H1 (cell line): ENCODE measurements around the gene PLCL1. TPM values are rescaled to one million over a fixed set of nuclear protein-coding genes. Genes with fewer than 3 reads are reported as not detected.

Source experiments
- CTCF ChIA-PET: fragments of 300-600 bp; sonication (Branson Sonifier 250); formaldehyde crosslinking; loops from one replicate; lab custom pipeline; 2021; ENCODE audit not compliant: partially characterized antibody; lab: Charles Lee
- POLR2A ChIA-PET: fragments of 300-600 bp; sonication (Branson Sonifier 250); formaldehyde crosslinking; loops from one replicate; lab custom pipeline; 2021; ENCODE audit warnings: inconsistent platforms; ENCODE audit not compliant: partially characterized antibody; lab: Charles Lee
- DNase-seq, 2 experiments: peaks; one replicate each; pipeline versions ENCODE4 v3.0.0 to v3.0.0-alpha.2; 2010 to 2022; ENCODE audit warnings: low spot score in 2 of 2, low read depth in 1 of 2, mixed read lengths in 1 of 2
- FAIRE-seq: peaks from 2 replicates; lab custom pipeline; 2011; peaks lifted over from hg19 to GRCh38; lab: Jason Lieb, UNC
- H2AFZ ChIP-seq: 2 replicates; pipeline ENCODE4 v1.8.1; 2012; ENCODE audit warnings: low read length, inconsistent platforms
- H2AK5ac ChIP-seq: 2 replicates; pipeline ENCODE4 v1.6.1; 2013; ENCODE audit warnings: low read depth, low read length
- H2BK120ac ChIP-seq: replicated peaks from 2 replicates; pipeline ENCODE3; 2013; ENCODE audit warnings: low read depth, low read length, inconsistent platforms
- H2BK12ac ChIP-seq: 2 replicates; pipeline ENCODE4 v1.6.1; 2013; ENCODE audit warnings: low read depth, low read length
- H2BK15ac ChIP-seq: 2 replicates; pipeline ENCODE4 v1.6.1; 2013; ENCODE audit warnings: low read length
- H2BK20ac ChIP-seq: 2 replicates; pipeline ENCODE4 v1.6.1; 2013; ENCODE audit warnings: low read length
- H2BK5ac ChIP-seq: 2 replicates; pipeline ENCODE4 v1.6.1; 2013; ENCODE audit warnings: low read depth, low read length
- H3K14ac ChIP-seq: 2 replicates; pipeline ENCODE4 v1.6.1; 2013; ENCODE audit warnings: inconsistent platforms; ENCODE audit not compliant: insufficient read length
- H3K18ac ChIP-seq: 2 replicates; pipeline ENCODE4 v1.6.1; 2013; ENCODE audit warnings: low read length; ENCODE audit errors: extremely low read depth
- H3K23ac ChIP-seq: 2 replicates; pipeline ENCODE4 v1.6.1; 2013; ENCODE audit warnings: inconsistent platforms; ENCODE audit not compliant: insufficient read length
- H3K23me2 ChIP-seq: 2 replicates; pipeline ENCODE4 v1.6.1; 2013; ENCODE audit warnings: low read depth, low read length
- H3K27ac ChIP-seq: 2 replicates; pipeline ENCODE4 v1.6.1; 2011; ENCODE audit warnings: low read depth, low read length, inconsistent platforms
- H3K27me3 ChIP-seq, 4 experiments: replicated peaks in 1 of 4; 1 replicate in 1 of 4; 2 replicates in 3 of 4; pipeline versions ENCODE4 v1.6.1 to v1.8.1; 2011 to 2013; ENCODE audit warnings: low read length in 3 of 4, mild to moderate bottlenecking in 3 of 4, inconsistent platforms in 2 of 4, mixed read lengths in 2 of 4, moderate library complexity in 1 of 4; ENCODE audit not compliant: control insufficient read depth in 3 of 4, insufficient read depth in 3 of 4; ENCODE audit errors: extremely low read depth in 1 of 4
- H3K36me3 ChIP-seq, 4 experiments: 2 replicates each; pipeline versions ENCODE4 v1.6.1 to v1.8.1; 2011 to 2013; ENCODE audit warnings: mild to moderate bottlenecking in 4 of 4, low read length in 3 of 4, moderate library complexity in 2 of 4, control low read depth in 1 of 4, inconsistent platforms in 1 of 4; ENCODE audit not compliant: insufficient read depth in 4 of 4, control insufficient read depth in 2 of 4
- H3K4ac ChIP-seq: replicated peaks from 2 replicates; pipeline ENCODE3; 2013; ENCODE audit warnings: low read length, low read depth, mixed read lengths, inconsistent platforms; ENCODE audit not compliant: insufficient read length
- H3K4me1 ChIP-seq, 4 experiments: replicated peaks in 1 of 4; 1 replicate in 1 of 4; 2 replicates in 3 of 4; pipeline versions ENCODE4 v1.6.1 to v1.8.1; 2011 to 2013; ENCODE audit warnings: low read length in 3 of 4, inconsistent platforms in 2 of 4, mixed read lengths in 1 of 4; ENCODE audit not compliant: insufficient read depth in 4 of 4, control insufficient read depth in 3 of 4
- H3K4me2 ChIP-seq, 2 experiments: 2 replicates each; pipeline versions ENCODE4 v1.6.1 to v1.8.1; 2011 to 2013; ENCODE audit warnings: low read depth in 2 of 2, low read length in 2 of 2, control low read depth in 1 of 2, inconsistent platforms in 1 of 2, mild to moderate bottlenecking in 1 of 2; ENCODE audit not compliant: insufficient read depth in 1 of 2
- H3K4me3 ChIP-seq, 4 experiments: fragments of 200-600, 300-600 bp in 1 of 4; sonication (generic), shearing (Covaris generic), sonication (Bioruptor Twin) in 1 of 4; 2 replicates each; pipeline versions ENCODE4 v1.5.1 to v1.8.1; 2011 to 2016; ENCODE audit warnings: low read length in 4 of 4, low read depth in 3 of 4, control low read depth in 2 of 4, inconsistent platforms in 2 of 4, mild to moderate bottlenecking in 2 of 4, mixed read lengths in 1 of 4, moderate library complexity in 1 of 4; ENCODE audit not compliant: insufficient read depth in 2 of 4; ENCODE audit errors: extremely low read depth in 1 of 4
- H3K56ac ChIP-seq: replicated peaks from 2 replicates; pipeline ENCODE3; 2013; ENCODE audit warnings: low read depth, mild to moderate bottlenecking, mixed read lengths, low read length, inconsistent platforms; ENCODE audit not compliant: insufficient read length
- H3K79me1 ChIP-seq: 2 replicates; pipeline ENCODE4 v1.6.1; 2013; ENCODE audit warnings: low read depth, low read length, control low read depth
- H3K79me2 ChIP-seq, 2 experiments: 2 replicates each; pipeline versions ENCODE4 v1.6.1 to v1.8.1; 2012 to 2013; ENCODE audit warnings: low read length in 2 of 2, mild to moderate bottlenecking in 2 of 2, inconsistent platforms in 1 of 2; ENCODE audit not compliant: insufficient read depth in 2 of 2, control insufficient read depth in 1 of 2
- H3K9ac ChIP-seq, 4 experiments: replicated peaks in 1 of 4; 1 replicate in 1 of 4; 2 replicates in 3 of 4; pipeline versions ENCODE4 v1.6.1 to v1.8.1; 2011 to 2013; ENCODE audit warnings: low read depth in 3 of 4, low read length in 3 of 4, control low read depth in 2 of 4, mild to moderate bottlenecking in 2 of 4, moderate library complexity in 2 of 4, inconsistent platforms in 1 of 4; ENCODE audit errors: extremely low read depth in 1 of 4
- H3K9me3 ChIP-seq, 2 experiments: 2 replicates each; pipeline versions ENCODE4 v1.6.1 to v1.8.1; 2012 to 2013; ENCODE audit warnings: mild to moderate bottlenecking in 2 of 2, moderate library complexity in 2 of 2, control low read depth in 1 of 2, inconsistent platforms in 1 of 2, low read depth in 1 of 2, low read length in 1 of 2, mixed read lengths in 1 of 2; ENCODE audit not compliant: insufficient read depth in 2 of 2
- H4K20me1 ChIP-seq, 2 experiments: replicated peaks in 1 of 2; 2 replicates each; pipeline versions ENCODE3 to v1.8.1; 2011 to 2013; ENCODE audit warnings: inconsistent platforms in 2 of 2, low read length in 2 of 2, mild to moderate bottlenecking in 1 of 2; ENCODE audit not compliant: insufficient read depth in 2 of 2, control insufficient read depth in 1 of 2
- H4K5ac ChIP-seq: 2 replicates; pipeline ENCODE4 v1.6.1; 2013; ENCODE audit warnings: low read length, low read depth, mixed read lengths, inconsistent platforms; ENCODE audit not compliant: insufficient read length
- H4K8ac ChIP-seq: 2 replicates; pipeline ENCODE4 v1.8.0; 2013; ENCODE audit warnings: mild to moderate bottlenecking, moderate library complexity, low read length, inconsistent platforms; ENCODE audit not compliant: insufficient read depth; ENCODE audit errors: extremely low read depth
- H4K91ac ChIP-seq: replicated peaks from 2 replicates; pipeline ENCODE3; 2013; ENCODE audit warnings: low read length, mixed read lengths, inconsistent platforms; ENCODE audit not compliant: insufficient read length
- BRCA1 ChIP-seq: IDR thresholded peaks from 2 replicates; pipeline ENCODE4 v1.6.1; 2012; ENCODE audit warnings: low read depth, low read length, improper control_type of control experiment
- CHD1 ChIP-seq: IDR thresholded peaks from 2 replicates; pipeline ENCODE4 v1.6.1; 2012; ENCODE audit warnings: low read depth, low read length, improper control_type of control experiment
- CTCF ChIP-seq, 3 experiments: IDR thresholded peaks; 1 replicate in 2 of 3; 2 replicates in 1 of 3; pipeline versions ENCODE4 v1.5.1 to v1.6.1; 2011; ENCODE audit warnings: low read length in 3 of 3, mild to moderate bottlenecking in 3 of 3, inconsistent platforms in 2 of 3, low read depth in 1 of 3, moderate library complexity in 1 of 3; ENCODE audit not compliant: insufficient read depth in 1 of 3; ENCODE audit errors: control extremely low read depth in 1 of 3
- FOSL1 ChIP-seq: IDR thresholded peaks from 2 replicates; pipeline ENCODE4 v1.6.1; 2011; ENCODE audit warnings: mild to moderate bottlenecking, low read depth, low read length, moderate library complexity; ENCODE audit not compliant: insufficient read depth
- HDAC2 ChIP-seq, 2 experiments: fragments of 300-600 bp in 1 of 2; sonication (generic) in 1 of 2; IDR thresholded peaks; 2 replicates each; pipeline ENCODE4 v1.6.1; 2011 to 2012; ENCODE audit warnings: low read depth in 2 of 2, low read length in 2 of 2, mild to moderate bottlenecking in 2 of 2, moderate library complexity in 2 of 2, borderline replicate concordance in 1 of 2, inconsistent platforms in 1 of 2
- HDAC6 ChIP-seq: IDR thresholded peaks from one replicate; pipeline ENCODE4 v1.7.1; 2012; ENCODE audit warnings: low read depth, mild to moderate bottlenecking, inconsistent platforms, low read length, moderate library complexity
- KDM5A ChIP-seq: fragments of 200-600 bp; IDR thresholded peaks from 2 replicates; pipeline ENCODE4 v1.7.1; 2012; ENCODE audit warnings: mild to moderate bottlenecking, low read length, inconsistent platforms, mixed read lengths
- POLR2A ChIP-seq, 2 experiments: IDR thresholded peaks; 1 replicate in 1 of 2; 2 replicates in 1 of 2; pipeline ENCODE4 v1.6.1; 2011; ENCODE audit warnings: low read depth in 2 of 2, low read length in 2 of 2, mild to moderate bottlenecking in 2 of 2; ENCODE audit errors: control extremely low read depth in 1 of 2
- RAD21 ChIP-seq, 2 experiments: IDR thresholded peaks in 1 of 2; conservative IDR thresholded peaks in 1 of 2; 2 replicates each; pipeline ENCODE4 v1.6.1; 2011; ENCODE audit warnings: low read depth in 2 of 2, low read length in 2 of 2, improper control_type of control experiment in 1 of 2, inconsistent platforms in 1 of 2, mild to moderate bottlenecking in 1 of 2, moderate library complexity in 1 of 2
- RNF2 ChIP-seq: fragments of 200-900, 300-1000 bp; sonication (generic); IDR thresholded peaks from 2 replicates; pipeline ENCODE4 v1.7.1; 2016; ENCODE audit warnings: borderline replicate concordance, low read depth, mild to moderate bottlenecking, antibody characterized with exemption, low read length; ENCODE audit not compliant: poor library complexity, severe bottlenecking; ENCODE audit errors: missing control alignments
- SRF ChIP-seq: IDR thresholded peaks from 2 replicates; pipeline ENCODE4 v1.6.1; 2011; ENCODE audit warnings: mild to moderate bottlenecking, low read depth, low read length, moderate library complexity
- SUZ12 ChIP-seq: fragments of 200-600 bp; sonication (generic); IDR thresholded peaks from 2 replicates; pipeline ENCODE4 v1.6.1; 2012; ENCODE audit warnings: mild to moderate bottlenecking, inconsistent platforms, low read length, moderate library complexity, mixed read lengths
- polyA plus RNA-seq, 7 experiments: library from polyadenylated mRNA; depleted of rRNA in 3 of 7; stranded (reverse) in 5 of 7; unstranded in 2 of 7; fragments of >200 nt in 5 of 7; fragments of 200-250 nt in 2 of 7; gene quantifications; 1 replicate in 5 of 7; 2 replicates in 1 of 7; 4 replicates in 1 of 7; pipeline versions ENCODE4 v1.2.1 to v1.2.3, GENCODE V29; 2011 to 2013; ENCODE audit warnings: missing spikeins in 2 of 7, mixed read lengths in 2 of 7
- total RNA-seq: library from RNA; stranded (reverse); fragmentation: NEBNext Ultra II Directional; extraction: Animal tissue kit (Norgen Biotek cat#: 25700); gene quantifications from 2 replicates; pipeline ENCODE4 v1.2.1, GENCODE V29; 2021

The PLCL1 gene
- total and polyA plus RNA-seq, 2 of the 8 experiments (the other 6 are each of a cell fraction or from before 2014, with no cell fraction given), result not detected

GRCh38 chr2:198162276-198162675 is 357.9 kb downstream of the PLCL1 start:
- no peak overlapping the region for H2BK20ac ChIP-seq
- peaks cover 5% of the 10 kb centered on the region in 2 experiments for H3K9me3 ChIP-seq
- POLR2A ChIA-PET, result no interaction called here
- no peak overlapping the region for H4K5ac ChIP-seq
- H3K56ac ChIP-seq, result no peak overlapping the region
- H2BK12ac ChIP-seq, result no peak overlapping the region
- H3K23ac ChIP-seq, result no peak overlapping the region
- no peak for DNase-seq
- H2AK5ac ChIP-seq, result no peak overlapping the region
- no peaks in the 10 kb centered on the region; a peak in 1 of 8 replicates for H3K36me3 ChIP-seq
- CTCF ChIA-PET, result interaction anchor here (0.6 to 1.3 kb wide), 5 partner anchors 24 to 498 kb away, joined by 3 to 4 read pairs (median 3); no protein-coding TSS in a partner anchor
- H3K4me3 ChIP-seq, result no peak overlapping the region
- H2BK15ac ChIP-seq, result no peak overlapping the region
- no peak overlapping the region for H3K14ac ChIP-seq
- no peak overlapping the region for H3K4ac ChIP-seq
- no peak overlapping the region for H2BK5ac ChIP-seq
- H3K27me3 ChIP-seq, result no peaks in the 10 kb centered on the region
- H2BK120ac ChIP-seq, result no peak overlapping the region
- no peaks in the 10 kb centered on the region for H3K4me1 ChIP-seq
- no peaks in the 10 kb centered on the region for H4K20me1 ChIP-seq
- no peaks in the 10 kb centered on the region for H3K79me1 ChIP-seq
- no peak for FAIRE-seq
- H3K18ac ChIP-seq, result no peak overlapping the region
- H4K8ac ChIP-seq, result no peak overlapping the region
- no peak overlapping the region for H2AFZ ChIP-seq
- no peak overlapping the region for H3K4me2 ChIP-seq
- H3K9ac ChIP-seq, result no peak overlapping the region
- H3K23me2 ChIP-seq, result no peaks in the 10 kb centered on the region
- H3K27ac ChIP-seq, result no peak overlapping the region
- no peaks in the 10 kb centered on the region for H3K79me2 ChIP-seq
- H4K91ac ChIP-seq, result no peak overlapping the region
- TF ChIP-seq RAD21 (IDR thresholded peaks at IDR 0.05 in 1 of 2, conservative IDR thresholded peaks at IDR 0.05 in 1 of 2; ENCODE audit: low read depth in 2 of 2, low read length in 2 of 2) (no peak), POLR2A (IDR thresholded peaks at IDR 0.05; ENCODE audit: control extremely low read depth in 1 of 2, low read depth in 2 of 2, low read length in 2 of 2) (no peak), CHD1 (no peak), KDM5A (no peak), HDAC2 (IDR thresholded peaks at IDR 0.05; ENCODE audit: borderline replicate concordance in 1 of 2, low read depth in 2 of 2, low read length in 2 of 2) (no peak), SRF (no peak), BRCA1 (no peak), HDAC6 (no peak), CTCF (IDR thresholded peaks at IDR 0.05; ENCODE audit: control extremely low read depth in 1 of 3, insufficient read depth in 1 of 3, low read depth in 1 of 3, low read length in 3 of 3) (no peak), SUZ12 (no peak), RNF2 (no peak), FOSL1 (no peak)
